Measurements from ENCODE around the gene ADAM11. TPM values are rescaled to one million over a fixed set of nuclear protein-coding genes. Genes with fewer than 3 reads are reported as not detected.
A peak's percentile ranks its signal among the peaks of the same experiment; 100 is the strongest.
"Not testable (repeated sequence)": the region's sequence is repeated elsewhere in the genome, so short reads cannot be mapped to it uniquely, and the experiment has no call there.

ADAM11 gene
- total RNA-seq, 1 experiment from 2014 or later: 2.2 TPM

DNA sequence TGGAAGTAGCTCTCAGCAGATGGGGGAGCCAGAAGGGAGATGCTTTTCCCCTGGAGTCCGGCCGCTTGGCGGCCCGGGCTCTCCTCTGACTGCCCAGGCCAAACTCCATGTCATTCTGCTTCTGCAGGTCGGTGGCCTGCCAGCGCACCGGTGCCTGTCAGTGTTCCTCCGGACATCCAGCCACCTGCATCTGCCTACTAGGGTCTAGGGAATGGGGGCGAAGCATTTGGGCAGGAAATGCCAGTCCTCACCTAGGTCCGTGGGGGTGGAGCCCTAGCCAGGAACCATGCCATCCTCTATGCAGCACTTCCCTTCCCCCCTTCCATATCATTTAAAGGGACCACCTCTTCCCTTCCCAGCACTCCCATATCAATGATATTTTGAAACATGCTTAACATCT lies 37.1 kb downstream of the ADAM11 start:
- peak; percentile 37 for DNase-seq (ENCODE audit: low spot score)

DNA sequence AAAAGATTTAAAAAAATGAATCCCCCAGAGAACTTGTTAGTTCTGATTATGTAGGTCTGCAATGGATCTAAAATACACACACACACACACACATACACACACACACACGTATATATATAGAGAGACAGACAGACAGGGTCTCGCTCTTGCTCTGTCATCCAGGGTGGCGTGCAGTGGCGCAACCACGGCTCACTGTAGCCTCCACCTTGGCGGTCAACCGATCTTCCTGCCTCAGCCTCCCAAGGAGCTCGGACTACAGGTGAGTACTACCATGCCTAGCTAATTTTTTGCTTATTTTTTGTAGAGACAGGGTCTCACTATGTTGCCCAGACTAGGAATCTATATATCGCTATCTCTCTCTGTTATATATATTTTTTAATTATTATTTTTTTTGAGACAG lies 37.9 kb downstream of the ADAM11 start:
- no peak for DNase-seq (ENCODE audit: low spot score)

DNA sequence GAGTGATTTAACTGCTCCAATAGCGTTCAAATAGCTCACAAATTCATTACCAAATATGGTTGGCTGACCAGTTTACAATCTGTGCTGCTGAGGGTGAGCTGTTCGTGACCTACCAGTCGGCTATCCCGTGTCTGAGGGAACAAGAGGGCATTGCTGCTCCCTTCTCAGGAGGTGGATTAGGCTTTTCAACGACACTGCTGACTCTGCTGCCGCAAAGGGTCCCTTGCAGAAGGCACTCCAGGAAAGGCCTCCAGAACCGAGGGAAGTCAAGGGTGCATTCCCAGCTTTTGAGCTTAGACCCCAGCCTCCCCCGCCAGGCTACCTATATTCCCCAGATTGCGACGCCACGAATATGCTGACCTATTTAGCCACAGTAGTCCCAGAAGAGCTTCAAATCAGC lies 39.0 kb downstream of the ADAM11 start:
- peak; percentile 40 for DNase-seq (ENCODE audit: low spot score)

DNA sequence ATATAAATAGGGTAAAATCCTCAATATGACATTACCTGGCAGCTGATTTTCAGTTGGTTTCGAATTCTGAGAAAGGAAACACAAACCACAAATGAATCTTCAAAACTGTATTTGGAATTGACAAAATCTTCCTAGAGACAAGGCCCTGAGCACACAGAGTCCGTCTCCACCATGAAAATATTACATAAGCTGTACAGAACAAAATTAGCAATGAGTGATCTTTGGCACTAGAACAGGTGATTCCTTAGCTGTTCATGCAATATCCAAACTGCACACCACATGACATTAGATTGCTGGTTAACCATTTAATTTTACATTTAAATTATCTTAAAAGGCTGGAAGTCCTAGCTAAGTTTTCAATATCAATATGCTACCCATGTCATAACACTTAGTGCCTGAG lies 39.6 kb downstream of the ADAM11 start:
- no peak for DNase-seq (ENCODE audit: low spot score)

DNA sequence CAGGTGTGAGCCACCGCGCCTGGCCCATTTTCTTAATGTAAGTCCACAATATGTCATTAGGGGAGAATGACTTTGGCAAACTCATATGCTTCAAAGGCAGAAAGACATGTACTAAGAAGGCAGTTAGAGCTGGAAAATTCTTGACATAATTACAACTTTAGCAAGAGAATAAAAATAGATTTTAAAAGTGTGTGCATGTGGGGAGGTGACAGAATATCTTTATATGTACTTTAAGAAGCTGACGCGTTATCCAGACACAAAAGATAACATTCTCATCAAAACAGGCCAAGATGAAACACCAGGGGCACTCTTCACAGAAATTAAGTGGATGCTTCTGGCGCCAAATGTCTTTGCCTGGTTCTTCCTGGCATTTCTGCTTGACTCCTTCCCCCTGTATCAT lies 43.1 kb downstream of the ADAM11 start:
- no peak for DNase-seq (ENCODE audit: low spot score)

DNA sequence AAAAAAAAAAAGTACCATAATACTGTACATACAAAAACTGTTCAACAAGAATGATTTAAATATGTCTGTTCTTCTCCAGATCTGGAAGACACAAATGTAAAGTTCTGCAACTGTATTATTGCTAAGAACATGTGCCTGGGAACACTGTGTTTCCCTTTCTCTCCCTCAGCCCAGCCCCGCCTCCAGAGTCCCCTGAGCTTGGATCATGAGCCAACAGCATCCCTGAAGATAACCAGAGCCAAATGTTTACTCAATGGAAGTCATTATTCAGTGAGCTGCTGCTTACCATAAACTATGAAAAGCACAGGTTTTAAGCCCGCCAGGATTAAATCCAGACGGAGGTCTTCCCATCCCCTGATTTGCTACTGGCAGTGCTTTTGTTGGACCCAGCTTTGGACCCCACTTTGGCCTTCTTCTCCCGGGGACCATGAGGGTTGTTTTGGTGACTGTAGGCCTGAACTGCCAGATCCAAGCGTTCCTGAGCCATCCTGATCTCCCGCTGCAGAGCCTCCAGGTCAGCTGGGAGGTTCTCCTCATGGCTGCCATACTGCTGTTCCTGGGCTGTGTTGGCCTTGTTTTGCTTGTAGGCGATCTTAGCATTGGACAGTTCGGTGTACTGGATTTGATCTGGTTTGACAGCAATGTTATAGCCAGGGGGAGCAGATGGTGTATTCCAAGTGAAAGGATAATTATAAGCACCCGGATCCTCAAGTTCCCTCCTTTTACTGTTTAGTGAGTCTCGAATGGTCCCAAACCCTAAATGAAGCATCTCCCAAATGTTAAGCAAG lies 45.7 kb downstream of the ADAM11 start:
- no peak for DNase-seq (ENCODE audit: low spot score)

DNA sequence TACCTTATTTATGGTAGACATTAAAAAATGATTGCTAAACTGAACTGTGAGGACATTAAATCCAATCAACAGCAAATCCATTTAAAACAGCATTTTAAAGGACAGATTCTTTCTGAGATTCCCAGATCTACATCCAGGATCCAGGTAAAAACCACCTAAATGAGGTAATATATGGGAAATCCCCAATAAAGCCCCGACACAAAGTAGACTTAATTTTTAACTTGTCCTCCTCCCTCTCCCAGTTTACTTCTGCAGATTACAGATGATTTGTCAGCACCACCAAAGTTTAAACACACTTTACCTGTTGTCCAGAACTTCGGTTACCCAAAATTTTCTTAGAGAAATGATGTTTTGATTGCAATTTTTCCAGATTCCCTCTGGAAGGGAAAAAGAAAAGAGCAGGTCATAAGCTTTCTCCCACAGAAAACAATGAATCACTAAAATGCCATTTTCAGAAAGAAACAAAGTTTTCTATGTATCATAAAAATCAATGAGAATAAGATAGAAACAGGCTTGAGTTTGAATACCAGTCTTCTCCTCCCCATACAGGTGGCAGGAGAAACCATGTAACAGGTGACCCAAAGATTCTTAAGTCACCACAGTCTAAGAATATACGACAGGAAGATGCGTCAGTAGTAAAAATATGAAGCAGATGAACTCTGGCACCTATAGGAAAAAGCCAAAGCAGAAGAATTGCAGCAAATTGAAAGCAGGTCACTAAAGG lies 48.5 kb downstream of the ADAM11 start:
- DNase-seq (ENCODE audit: low spot score): no peak

DNA sequence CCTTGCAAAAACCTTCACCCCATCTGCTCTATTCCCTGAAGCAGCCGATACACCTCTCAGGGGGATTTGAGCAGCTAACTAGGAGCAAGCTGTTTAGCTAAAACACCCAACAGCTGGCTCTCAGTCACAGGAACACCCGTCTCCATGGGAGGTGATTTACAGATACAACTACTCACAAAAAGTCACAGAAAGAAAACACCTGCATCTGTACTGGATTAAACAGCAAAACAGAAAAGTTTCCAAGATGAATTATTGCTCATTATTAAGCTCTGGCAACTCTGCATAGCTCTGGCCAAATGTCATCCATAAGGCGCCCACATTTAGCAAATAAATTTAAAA lies 49.0 kb downstream of the ADAM11 start:
- DNase-seq (ENCODE audit: low spot score): peak; percentile 72

DNA sequence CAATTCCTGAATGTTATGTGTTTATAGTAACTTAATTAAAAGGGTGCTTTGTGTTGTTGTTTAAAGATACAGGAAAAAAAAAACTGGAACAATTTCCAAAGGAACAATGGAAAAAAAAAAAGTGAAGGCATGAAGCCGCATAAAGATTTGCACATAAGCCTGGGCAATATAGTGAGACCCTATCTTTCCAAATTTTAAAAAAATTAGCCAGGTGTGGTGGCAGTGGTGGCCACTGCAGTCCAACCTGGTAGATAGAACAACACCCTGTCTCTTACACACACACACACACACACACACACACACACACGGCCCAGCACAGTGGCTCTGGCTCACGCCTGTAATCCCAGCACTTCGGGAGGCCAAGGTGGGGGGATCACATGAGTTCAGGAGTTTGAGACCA lies 49.4 kb downstream of the ADAM11 start:
- DNase-seq (ENCODE audit: low spot score): no peak

DNA sequence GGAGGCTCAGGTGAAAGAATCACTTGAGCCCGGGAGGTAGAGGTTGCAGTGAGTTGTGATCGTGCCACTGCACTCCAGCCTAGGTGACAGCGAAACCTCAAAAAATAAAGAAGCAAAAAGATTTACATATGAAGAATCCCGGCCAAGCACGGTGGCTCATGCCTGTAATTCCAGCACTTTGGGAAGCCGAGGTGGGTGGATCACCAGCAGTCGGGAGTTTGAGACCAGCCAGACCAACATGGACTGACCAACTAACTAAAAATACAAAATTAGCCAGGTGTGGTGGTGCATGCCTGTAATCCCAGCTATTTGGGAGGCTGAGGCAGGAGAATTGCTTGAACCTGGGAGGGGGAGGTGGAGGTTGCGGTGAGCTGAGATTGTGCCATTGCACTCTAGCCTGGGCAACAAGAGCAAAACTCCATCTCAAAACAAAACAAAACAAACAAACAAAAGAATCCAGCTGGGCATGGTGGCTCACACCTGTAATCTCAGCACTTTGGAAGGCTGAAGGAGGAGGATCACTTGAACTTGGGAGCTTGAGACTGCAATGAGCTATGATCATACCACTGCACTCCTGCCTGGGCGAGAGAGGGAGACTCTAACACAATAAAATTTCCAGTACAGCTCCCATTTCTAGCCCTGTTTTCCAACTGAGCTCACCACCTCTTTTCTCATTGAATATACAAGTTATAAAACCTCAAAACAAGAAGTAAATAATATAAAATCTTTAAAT lies 50.0 kb downstream of the ADAM11 start:
- not testable (repeated sequence) for DNase-seq (ENCODE audit: low spot score)

DNA sequence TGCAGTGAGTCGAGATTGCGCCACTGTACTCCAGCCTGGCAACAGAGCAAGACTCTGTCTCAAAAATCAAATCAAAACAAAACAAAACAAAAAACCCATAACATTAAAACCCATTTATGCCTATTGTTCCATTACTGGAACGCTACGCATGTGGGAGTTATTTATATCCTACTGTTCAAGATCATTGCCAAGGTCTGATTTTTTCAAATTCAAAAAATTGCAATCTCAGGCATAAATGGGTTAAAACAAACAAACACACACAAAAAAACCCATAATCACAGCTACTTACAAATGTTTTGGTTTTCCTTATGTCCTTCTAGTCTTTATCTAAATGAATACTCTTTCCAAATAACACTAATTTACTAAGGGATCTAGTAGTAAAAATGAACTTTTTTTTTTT lies 53.5 kb downstream of the ADAM11 start:
- DNase-seq (ENCODE audit: low spot score): no peak

DNA sequence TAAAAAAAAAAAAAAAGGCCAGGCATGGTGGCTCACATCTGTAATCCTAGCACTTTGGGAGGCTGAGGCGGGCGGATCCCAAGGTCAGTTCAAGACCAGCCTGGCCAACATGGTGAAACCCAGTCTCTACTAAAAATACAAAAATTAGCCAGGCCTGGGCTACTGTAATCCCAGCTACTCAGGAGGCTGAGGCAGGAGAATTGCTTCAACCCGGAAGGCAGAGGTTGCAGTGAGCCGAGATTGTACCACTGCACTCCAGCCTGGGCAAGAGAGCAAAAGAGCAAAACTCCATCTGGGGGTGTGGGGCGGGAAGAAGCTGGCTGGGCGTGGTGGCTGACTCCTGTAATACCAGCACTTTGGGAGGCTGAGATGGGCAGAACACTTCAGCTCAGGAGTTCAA lies 59.7 kb downstream of the ADAM11 start:
- not testable (repeated sequence) for DNase-seq (ENCODE audit: low spot score)

DNA sequence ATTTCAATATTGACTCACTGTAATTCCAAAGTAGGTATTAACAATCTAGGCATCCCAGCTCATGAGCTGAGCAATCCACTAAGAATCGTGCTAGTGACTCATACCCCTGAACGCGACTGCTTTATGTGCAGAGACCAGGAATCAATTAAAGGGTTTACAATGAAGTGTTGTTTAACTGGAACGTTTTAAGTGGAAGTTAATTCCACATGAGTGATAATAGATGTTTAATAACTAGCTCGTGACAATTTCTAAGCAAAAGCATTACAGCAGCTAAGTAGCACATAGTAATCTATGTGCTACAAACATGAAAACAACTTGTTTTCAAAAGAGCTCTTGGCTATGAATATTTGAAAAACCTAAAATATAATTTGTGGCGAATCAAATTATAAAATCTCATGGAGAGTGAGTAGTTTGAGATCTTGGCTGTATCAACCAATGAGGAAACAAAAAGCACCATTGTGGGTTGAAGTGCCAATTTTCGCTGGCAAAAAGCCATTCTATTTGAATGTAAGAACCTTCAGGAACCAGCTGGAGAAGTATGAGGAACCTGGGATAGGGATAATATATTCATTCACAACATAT lies 61.9 kb downstream of the ADAM11 start:
- peak; percentile 95 for DNase-seq (ENCODE audit: low spot score)

DNA sequence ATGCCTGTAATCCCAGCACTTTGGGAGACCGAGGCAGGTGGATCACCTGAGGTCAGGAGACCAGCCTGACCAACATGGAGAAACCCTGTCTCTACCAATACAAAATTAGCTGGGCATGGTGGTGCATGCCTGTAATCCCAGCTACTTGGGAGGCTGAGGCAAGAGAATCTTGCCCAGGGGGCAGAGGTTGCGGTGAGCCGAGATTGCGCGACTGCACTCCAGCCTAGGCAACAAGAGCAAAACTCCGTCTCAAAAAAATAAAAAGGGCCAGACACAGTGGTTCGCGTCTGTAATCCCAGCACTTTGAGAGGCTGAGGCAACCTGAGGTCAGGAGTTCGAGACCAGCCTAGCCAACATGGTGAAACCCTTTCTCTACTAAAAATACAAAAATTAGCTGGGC lies 66.4 kb downstream of the ADAM11 start:
- not testable (repeated sequence) for DNase-seq (ENCODE audit: low spot score)

DNA sequence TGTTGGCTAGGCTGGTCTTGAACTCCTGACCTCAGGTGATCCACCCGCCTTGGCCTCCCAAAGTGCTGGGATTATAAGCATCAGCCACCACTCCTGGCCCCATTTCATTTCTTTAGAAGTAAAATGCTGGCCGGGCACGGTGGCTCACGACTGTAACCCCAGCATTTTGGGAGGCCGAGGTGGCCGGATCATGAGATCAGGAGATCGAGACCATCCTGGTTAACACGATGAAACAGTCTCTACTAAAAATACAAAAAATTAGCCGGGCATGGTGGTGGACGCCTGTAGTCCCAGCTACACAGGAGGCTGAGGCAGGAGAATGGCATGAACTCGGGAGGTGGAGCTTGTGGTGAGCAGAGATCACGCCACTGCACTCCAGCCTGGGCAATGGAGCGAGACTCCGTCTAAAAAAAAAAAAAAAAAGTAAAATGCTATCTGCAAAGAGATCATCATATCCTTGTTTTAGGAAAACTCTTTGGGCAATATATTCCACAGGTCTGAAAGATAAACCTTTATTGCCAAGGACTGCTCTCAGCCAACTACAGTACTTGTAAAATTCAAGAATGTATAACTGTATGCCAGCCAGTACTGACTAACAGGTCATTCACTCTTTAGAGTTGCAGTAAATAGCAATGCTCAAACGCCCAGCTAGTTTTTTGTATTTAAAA lies 67.5 kb downstream of the ADAM11 start:
- DNase-seq (ENCODE audit: low spot score): peak; percentile 53

DNA sequence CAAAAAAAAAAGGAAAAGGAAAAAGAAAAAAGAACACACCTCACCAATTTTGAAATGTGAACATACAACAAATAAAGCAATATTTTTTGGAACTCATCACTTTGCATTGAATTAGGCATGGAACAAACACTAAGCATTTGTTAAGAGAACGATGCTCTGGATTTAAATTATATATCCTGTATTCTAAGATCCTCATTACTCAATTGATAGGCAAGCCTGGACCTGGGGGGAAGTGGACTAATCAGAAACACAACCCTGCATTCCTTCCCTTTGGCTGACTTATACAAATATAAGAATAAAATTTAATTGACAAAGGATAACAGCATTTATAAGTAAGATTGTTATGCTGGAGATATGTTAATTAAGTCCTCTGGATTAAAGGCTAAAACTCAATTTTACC lies 69.1 kb downstream of the ADAM11 start:
- no peak for DNase-seq (ENCODE audit: low spot score)

DNA sequence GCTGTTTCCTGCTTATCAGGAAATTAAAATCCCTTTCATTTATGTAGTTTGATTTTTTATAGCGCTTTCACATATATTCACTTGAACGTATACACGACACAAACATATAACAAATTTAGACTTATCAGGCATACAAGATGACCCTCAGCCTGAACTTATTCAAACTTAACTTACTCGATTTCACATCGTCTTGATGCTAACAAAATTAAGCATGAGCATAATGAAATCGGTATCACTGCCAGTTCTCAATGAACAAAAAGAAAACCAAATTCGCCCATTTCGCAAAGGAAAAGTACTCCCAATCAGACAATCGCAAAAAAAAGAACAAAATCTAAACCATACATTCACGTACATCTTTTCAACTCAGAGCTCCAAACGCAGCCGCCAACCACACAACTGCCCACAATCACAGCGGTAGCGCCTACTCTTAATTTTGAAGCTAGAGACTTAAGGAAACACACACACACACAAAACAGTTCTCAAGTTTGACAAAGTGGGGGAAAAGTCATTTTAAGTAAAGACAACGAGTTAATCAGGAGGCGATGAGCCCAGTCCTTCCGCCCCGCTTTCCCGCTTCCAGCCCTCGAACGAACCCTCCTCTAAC lies 70.2 kb downstream of the ADAM11 start:
- DNase-seq (ENCODE audit: low spot score): peak; percentile 44

DNA sequence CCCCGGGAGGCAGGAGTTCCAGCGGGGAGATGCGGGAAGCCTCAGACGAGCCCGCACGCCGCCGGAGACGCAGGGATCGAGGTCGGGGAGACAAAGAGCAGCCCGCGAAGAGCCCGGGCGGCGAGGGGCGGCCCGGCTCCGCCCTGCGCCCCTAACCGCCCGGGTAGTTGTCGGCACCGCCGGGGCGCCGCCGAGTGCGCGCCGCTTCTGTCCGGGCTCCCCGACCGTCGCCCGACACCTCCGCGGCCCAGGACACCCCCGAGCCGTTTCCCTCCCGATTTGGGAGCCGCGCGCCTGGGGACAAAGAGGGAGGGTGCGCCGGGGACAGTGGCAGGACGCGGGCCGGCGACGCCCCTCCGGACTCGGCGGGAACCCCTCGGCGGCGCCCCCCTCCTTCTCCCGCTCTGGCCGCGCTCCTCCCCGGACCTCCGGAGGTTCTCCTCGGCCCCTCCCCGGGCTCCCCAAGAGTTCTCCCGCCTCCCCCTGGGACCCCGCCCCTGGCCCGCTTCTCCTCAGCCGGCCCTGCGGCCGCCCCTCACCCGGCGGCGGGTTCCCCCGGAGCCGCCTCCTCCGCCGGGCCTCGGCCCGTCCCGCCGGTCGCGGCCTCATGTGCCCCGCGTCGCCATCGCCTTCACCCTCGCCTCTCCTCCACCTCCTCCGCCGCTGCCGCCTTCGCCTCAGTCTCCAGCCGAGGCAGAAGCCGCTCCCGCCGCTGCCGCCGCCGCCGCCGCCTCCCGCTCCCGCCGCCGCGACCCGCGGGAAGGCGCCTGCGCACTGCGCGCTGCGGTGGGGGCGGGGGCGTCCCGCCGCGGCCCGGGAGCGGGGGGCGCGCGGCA lies 71.0 kb downstream of the ADAM11 start, which contains the start of gene GJC1:
GJC1 (minus strand) TSS at position 765 of the 836 bp plus-strand sequence. CDS start 24,470 bp downstream, outside the sequence.
- DNase-seq (ENCODE audit: low spot score): peak; percentile 62

DNA sequence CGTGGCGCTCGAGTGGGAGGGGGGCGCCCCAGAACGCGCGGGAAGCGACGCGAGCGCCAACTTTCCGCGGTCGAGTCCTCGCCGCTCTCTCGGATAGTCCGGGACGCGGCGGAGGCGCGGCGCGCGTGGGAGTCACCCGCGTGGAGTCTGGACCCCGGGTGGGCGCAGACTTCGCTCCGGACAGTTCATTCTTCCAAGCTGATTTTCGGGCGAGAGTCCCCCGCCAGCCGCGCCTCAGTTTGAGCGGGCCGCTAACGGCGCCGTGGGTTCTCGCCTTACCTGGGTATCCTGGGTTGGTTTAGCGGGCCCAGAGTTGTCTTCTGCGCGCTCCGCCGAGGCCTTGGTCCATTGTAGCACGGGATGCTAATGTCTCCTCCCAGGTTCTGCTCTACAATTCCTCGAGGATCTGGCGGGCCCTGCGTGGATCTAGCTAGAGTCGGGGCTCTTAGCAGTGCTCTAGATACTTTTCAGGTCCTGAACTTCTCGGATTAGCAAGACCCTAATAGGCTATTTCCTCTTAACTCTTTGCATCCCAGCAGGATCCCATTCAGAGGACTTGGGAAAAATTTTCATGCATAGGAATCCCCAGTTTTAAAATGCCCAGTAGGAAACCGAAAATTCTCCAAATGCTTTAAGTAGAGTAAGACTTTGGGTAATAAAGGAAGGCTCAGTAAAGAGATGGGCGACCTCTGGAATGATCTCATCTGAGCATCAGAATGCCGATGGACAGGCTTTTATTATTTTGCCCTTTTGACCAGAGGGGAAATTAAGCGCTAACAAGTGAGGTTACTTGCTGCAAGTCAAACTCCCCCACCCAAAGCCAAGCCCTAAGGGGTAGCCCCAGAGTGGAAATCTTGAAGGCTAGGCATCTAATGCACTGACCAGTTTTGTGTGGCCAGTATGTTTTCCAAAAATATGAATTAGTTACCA lies 71.8 kb downstream of the ADAM11 start:
- no peak for DNase-seq (ENCODE audit: low spot score)
